Activated CD4-positive, alpha-beta T cell treated with anti-CD3 and anti-CD28 coated beads, Interleukin-2, amount 50 U/mL, for 16 hours (primary cell): Measurements from ENCODE around the gene RAB11FIP3.
"Not testable (repeated sequence)": the region's sequence is repeated elsewhere in the genome, so short reads cannot be mapped to it uniquely, and the experiment has no call there.

Source experiments
- DNase-seq: peaks from one replicate; pipeline ENCODE4 v3.0.0-alpha.2; 2020

The RAB11FIP3 gene

GRCh38 chr16:470418-470817 lies 45.0 kb downstream of the RAB11FIP3 start:
- no peak for DNase-seq

- DNase-seq, result no peak
Measured at GRCh38 chr16:471353-472198, 46.1 kb downstream of the RAB11FIP3 start.

GRCh38 chr16:472199-472504 lies 46.7 kb downstream of the RAB11FIP3 start:
- DNase-seq, result no peak

GRCh38 chr16:473046-474043 lies 47.9 kb downstream of the RAB11FIP3 start:
- DNase-seq, result no peak

GRCh38 chr16:474420-475122 lies 49.1 kb downstream of the RAB11FIP3 start:
- DNase-seq, result no peak

GRCh38 chr16:476039-476438 lies 50.6 kb downstream of the RAB11FIP3 start:
- no peak for DNase-seq

- DNase-seq, result no peak
Measured at GRCh38 chr16:477301-478157, 52.1 kb downstream of the RAB11FIP3 start.

- not testable (repeated sequence) for DNase-seq
Measured at GRCh38 chr16:478287-478686, 52.8 kb downstream of the RAB11FIP3 start.

GRCh38 chr16:482468-483185 lies 57.2 kb downstream of the RAB11FIP3 start:
- DNase-seq, result no peak

- DNase-seq, result no peak
Measured at GRCh38 chr16:483341-484075, 58.1 kb downstream of the RAB11FIP3 start.

- no peak for DNase-seq
Measured at GRCh38 chr16:489606-490005, 64.2 kb downstream of the RAB11FIP3 start.

- no peak for DNase-seq
Measured at GRCh38 chr16:490768-491167, 65.3 kb downstream of the RAB11FIP3 start.

GRCh38 chr16:491220-491919 lies 65.9 kb downstream of the RAB11FIP3 start:
- DNase-seq, result no peak

- no peak for DNase-seq
Measured at GRCh38 chr16:492211-492875, 66.9 kb downstream of the RAB11FIP3 start.

- DNase-seq, result not testable (repeated sequence)
Measured at GRCh38 chr16:494676-495075, 69.2 kb downstream of the RAB11FIP3 start.

GRCh38 chr16:495127-495748 lies 69.8 kb downstream of the RAB11FIP3 start:
- peak; percentile 32 for DNase-seq

- no peak for DNase-seq
Measured at GRCh38 chr16:496097-496886, 70.8 kb downstream of the RAB11FIP3 start.

- no peak for DNase-seq
Measured at GRCh38 chr16:497258-497657, 71.8 kb downstream of the RAB11FIP3 start.
